H1 (cell line): ENCODE data around the gene PXT1. TPM values are rescaled to one million over a fixed set of nuclear protein-coding genes. Genes with fewer than 3 reads are reported as not detected.

Experiments
- ATF2 ChIP-seq: IDR thresholded peaks from 2 replicates; pipeline ENCODE4 v1.6.1; 2012; ENCODE audit warnings: low read length, inconsistent platforms
- CBX5 ChIP-seq: fragments of 300-800, 300-1000 bp; sonication (generic); IDR thresholded peaks from 2 replicates; pipeline ENCODE4 v1.7.1; 2016; ENCODE audit warnings: antibody characterized with exemption, low read length, low read depth
- CEBPB ChIP-seq: IDR thresholded peaks from 2 replicates; pipeline ENCODE4 v1.6.1; 2012; ENCODE audit warnings: low read depth, low read length
- CHD1 ChIP-seq: IDR thresholded peaks from 2 replicates; pipeline ENCODE4 v1.6.1; 2012; ENCODE audit warnings: low read depth, low read length, improper control_type of control experiment
- CREB1 ChIP-seq: IDR thresholded peaks from 2 replicates; pipeline ENCODE4 v1.6.1; 2012; ENCODE audit warnings: inconsistent platforms
- CTBP2 ChIP-seq: IDR thresholded peaks from 2 replicates; pipeline ENCODE4 v1.7.0; 2011; ENCODE audit warnings: borderline replicate concordance, mild to moderate bottlenecking, moderate library complexity, mixed read lengths, low read length; ENCODE audit not compliant: insufficient read depth, insufficient read length
- HDAC2 ChIP-seq, 2 experiments: fragments of 300-600 bp in 1 of 2; sonication (generic) in 1 of 2; IDR thresholded peaks; 2 replicates each; pipeline ENCODE4 v1.6.1; 2011 to 2012; ENCODE audit warnings: low read depth in 2 of 2, low read length in 2 of 2, mild to moderate bottlenecking in 2 of 2, moderate library complexity in 2 of 2, borderline replicate concordance in 1 of 2, inconsistent platforms in 1 of 2
- HDAC6 ChIP-seq: IDR thresholded peaks from one replicate; pipeline ENCODE4 v1.7.1; 2012; ENCODE audit warnings: low read depth, mild to moderate bottlenecking, inconsistent platforms, low read length, moderate library complexity
- KDM1A ChIP-seq: fragments of 200-600, 300-600 bp; sonication (generic); IDR thresholded peaks from 2 replicates; pipeline ENCODE4 v1.7.1; 2016; ENCODE audit warnings: mild to moderate bottlenecking, low read length, borderline replicate concordance
- POLR2A ChIP-seq, 2 experiments: IDR thresholded peaks; 1 replicate in 1 of 2; 2 replicates in 1 of 2; pipeline ENCODE4 v1.6.1; 2011; ENCODE audit warnings: low read depth in 2 of 2, low read length in 2 of 2, mild to moderate bottlenecking in 2 of 2; ENCODE audit errors: control extremely low read depth in 1 of 2
- POU5F1 ChIP-seq: IDR thresholded peaks from 2 replicates; pipeline ENCODE4 v1.6.1; 2011; ENCODE audit warnings: low read depth, mild to moderate bottlenecking, low read length, moderate library complexity
- RAD21 ChIP-seq, 2 experiments: IDR thresholded peaks in 1 of 2; conservative IDR thresholded peaks in 1 of 2; 2 replicates each; pipeline ENCODE4 v1.6.1; 2011; ENCODE audit warnings: low read depth in 2 of 2, low read length in 2 of 2, improper control_type of control experiment in 1 of 2, inconsistent platforms in 1 of 2, mild to moderate bottlenecking in 1 of 2, moderate library complexity in 1 of 2
- RBBP5 ChIP-seq: IDR thresholded peaks from 2 replicates; pipeline ENCODE4 v1.7.1; 2012; ENCODE audit warnings: low read depth, mild to moderate bottlenecking, inconsistent platforms, low read length, moderate library complexity, borderline replicate concordance
- RFX5 ChIP-seq: IDR thresholded peaks from 2 replicates; pipeline ENCODE4 v1.6.1; 2011; ENCODE audit warnings: low read depth, low read length, improper control_type of control experiment, borderline replicate concordance
- RNF2 ChIP-seq: fragments of 200-900, 300-1000 bp; sonication (generic); IDR thresholded peaks from 2 replicates; pipeline ENCODE4 v1.7.1; 2016; ENCODE audit warnings: borderline replicate concordance, low read depth, mild to moderate bottlenecking, antibody characterized with exemption, low read length; ENCODE audit not compliant: poor library complexity, severe bottlenecking; ENCODE audit errors: missing control alignments
- SP2 ChIP-seq: IDR thresholded peaks from 2 replicates; pipeline ENCODE4 v1.6.1; 2012; ENCODE audit warnings: mild to moderate bottlenecking, low read length, inconsistent platforms
- SUZ12 ChIP-seq: fragments of 200-600 bp; sonication (generic); IDR thresholded peaks from 2 replicates; pipeline ENCODE4 v1.6.1; 2012; ENCODE audit warnings: mild to moderate bottlenecking, inconsistent platforms, low read length, moderate library complexity, mixed read lengths
- USF2 ChIP-seq: IDR thresholded peaks from 2 replicates; pipeline ENCODE4 v1.6.1; 2011; ENCODE audit warnings: low read length, improper control_type of control experiment
- polyA plus RNA-seq, 7 experiments: library from polyadenylated mRNA; depleted of rRNA in 3 of 7; stranded (reverse) in 5 of 7; unstranded in 2 of 7; fragments of >200 nt in 5 of 7; fragments of 200-250 nt in 2 of 7; gene quantifications; 1 replicate in 5 of 7; 2 replicates in 1 of 7; 4 replicates in 1 of 7; pipeline versions ENCODE4 v1.2.1 to v1.2.3, GENCODE V29; 2011 to 2013; ENCODE audit warnings: missing spikeins in 2 of 7, mixed read lengths in 2 of 7
- total RNA-seq: library from RNA; stranded (reverse); fragmentation: NEBNext Ultra II Directional; extraction: Animal tissue kit (Norgen Biotek cat#: 25700); gene quantifications from 2 replicates; pipeline ENCODE4 v1.2.1, GENCODE V29; 2021

PXT1 gene
- total and polyA plus RNA-seq, 2 of the 8 experiments (the other 6 are each of a cell fraction or from before 2014, with no cell fraction given), result 0.06 TPM; not detected in 1

DNA sequence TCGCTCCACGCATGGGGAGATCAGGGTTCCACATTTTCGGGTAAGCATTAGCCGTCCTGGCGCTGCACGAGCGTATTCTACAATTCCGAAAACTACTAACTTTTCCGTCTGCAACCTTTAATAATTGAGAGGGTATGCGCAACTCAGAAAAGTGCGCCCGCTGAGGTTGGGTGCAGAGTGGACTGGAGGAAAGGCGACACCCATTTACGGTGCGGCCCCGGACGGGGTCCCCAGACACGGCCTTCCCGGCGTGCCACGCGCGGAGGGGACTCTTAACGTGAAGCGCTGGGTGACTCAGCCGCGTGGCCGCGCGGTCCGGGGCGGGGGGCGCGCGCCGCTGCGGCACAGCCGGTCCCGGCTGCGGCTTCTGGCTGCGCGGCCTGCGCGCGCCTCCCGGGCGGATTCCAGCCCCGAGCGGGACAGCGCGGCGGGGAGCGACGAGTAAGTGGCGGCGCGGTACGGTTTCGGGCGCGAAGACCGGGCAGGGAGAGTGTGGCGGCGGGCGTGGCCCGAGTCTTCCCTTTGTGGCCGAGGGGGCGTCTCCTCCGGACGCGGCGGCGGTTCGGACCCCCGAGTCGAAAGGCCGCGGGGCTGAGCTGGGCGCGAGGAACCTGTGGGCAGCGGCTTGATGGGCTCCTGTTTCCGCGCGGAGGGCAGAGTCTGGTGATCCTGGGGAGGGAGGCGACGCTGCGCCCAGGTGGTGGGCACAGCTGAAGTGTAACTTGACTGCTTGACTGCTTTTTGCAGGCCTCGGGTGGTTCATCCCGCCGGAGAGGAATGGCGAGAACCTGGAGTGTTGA lies at the start of gene PXT1, which contains the start of gene KCTD20 (continued):
- TF ChIP-seq USF2 (no peak), ATF2 (no peak), CTBP2 (no peak), SUZ12 (no peak), HDAC6 (no peak), HDAC2 (IDR thresholded peaks at IDR 0.05; ENCODE audit: borderline replicate concordance in 1 of 2, low read depth in 2 of 2, low read length in 2 of 2) (peak; percentile 38 to 59; a peak in 2 of 4 replicates), RAD21 (IDR thresholded peaks at IDR 0.05 in 1 of 2, conservative IDR thresholded peaks at IDR 0.05 in 1 of 2; ENCODE audit: low read depth in 2 of 2, low read length in 2 of 2) (no peak), KDM1A (no peak), POU5F1 (no peak), RFX5 (no peak), CHD1 (no peak), SP2 (no peak), CBX5 (no peak), CREB1 (peak; percentile 67), POLR2A (IDR thresholded peaks at IDR 0.05; ENCODE audit: control extremely low read depth in 1 of 2, low read depth in 2 of 2, low read length in 2 of 2) (peak; percentile 49 to 82), CEBPB (no peak), RBBP5 (peak; percentile 93; the same call in 1 of the 2 replicates), RNF2 (no peak)
